ENCODE data around the gene FAM187B.

Gene FAM187B

DNA sequence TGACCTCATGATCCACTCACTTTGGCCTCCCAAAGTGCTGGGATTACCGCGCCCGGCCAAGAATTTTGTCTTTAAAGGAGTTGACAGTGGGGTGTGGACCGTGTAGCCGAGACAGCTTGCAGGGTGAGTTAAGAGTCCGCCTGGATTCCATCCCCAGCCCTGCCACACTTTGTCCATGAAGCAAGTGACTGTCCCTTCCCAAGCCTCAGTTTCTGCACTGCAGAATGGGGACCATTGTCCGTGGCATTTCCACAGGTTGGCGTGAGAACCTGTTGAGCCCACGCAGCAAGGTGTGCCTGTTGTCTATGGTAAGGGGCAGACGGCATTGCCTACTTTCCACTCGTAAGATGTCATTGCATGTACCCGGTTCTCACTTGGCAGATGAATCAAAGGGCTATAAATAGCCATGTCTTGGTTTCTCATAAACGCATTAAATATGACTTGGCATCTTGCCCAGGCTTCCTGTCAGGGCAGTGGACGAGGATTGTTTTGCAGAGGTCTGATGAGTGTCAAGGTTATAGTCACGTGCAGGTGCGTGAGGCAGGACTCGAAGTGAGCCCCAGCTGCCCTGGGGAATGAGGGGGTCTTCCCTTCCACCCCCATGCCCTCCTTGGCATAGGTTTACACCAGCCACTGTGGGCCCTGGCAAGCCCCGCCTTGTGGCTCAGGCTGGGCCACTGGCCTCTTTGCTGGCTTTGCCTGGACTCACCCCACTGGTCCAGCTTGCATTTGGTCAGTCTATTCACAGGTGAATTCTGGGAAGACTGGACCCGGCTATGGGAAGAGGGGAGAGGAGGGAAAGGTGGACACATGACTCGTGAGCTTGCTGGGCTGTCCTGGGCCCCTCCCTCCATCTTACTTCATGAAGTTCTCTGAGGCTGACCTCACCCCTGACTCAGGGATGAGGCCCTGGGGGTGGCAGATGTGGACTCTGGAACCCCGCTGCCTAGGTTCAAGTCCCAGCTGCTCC is 14.6 kb downstream of the FAM187B start:
- no peaks in the 10 kb centered on the region for H3K9me3 ChIP-seq
- TF ChIP-seq, protein P1, sequence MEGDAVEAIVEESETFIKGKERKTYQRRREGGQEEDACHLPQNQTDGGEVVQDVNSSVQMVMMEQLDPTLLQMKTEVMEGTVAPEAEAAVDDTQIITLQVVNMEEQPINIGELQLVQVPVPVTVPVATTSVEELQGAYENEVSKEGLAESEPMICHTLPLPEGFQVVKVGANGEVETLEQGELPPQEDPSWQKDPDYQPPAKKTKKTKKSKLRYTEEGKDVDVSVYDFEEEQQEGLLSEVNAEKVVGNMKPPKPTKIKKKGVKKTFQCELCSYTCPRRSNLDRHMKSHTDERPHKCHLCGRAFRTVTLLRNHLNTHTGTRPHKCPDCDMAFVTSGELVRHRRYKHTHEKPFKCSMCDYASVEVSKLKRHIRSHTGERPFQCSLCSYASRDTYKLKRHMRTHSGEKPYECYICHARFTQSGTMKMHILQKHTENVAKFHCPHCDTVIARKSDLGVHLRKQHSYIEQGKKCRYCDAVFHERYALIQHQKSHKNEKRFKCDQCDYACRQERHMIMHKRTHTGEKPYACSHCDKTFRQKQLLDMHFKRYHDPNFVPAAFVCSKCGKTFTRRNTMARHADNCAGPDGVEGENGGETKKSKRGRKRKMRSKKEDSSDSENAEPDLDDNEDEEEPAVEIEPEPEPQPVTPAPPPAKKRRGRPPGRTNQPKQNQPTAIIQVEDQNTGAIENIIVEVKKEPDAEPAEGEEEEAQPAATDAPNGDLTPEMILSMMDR (IDR thresholded peaks at IDR 0.05) = no peak
- no peak overlapping the region for H3K4me3 ChIP-seq (ENCODE audit: low read depth in 1 of 2, low read length in 1 of 2)
- H3K27me3 ChIP-seq = peaks cover 49% of the 10 kb centered on the region
- H3K4me1 ChIP-seq (ENCODE audit: control insufficient read depth in 1 of 2, insufficient read depth in 1 of 2, low read depth in 1 of 2, low read length in 1 of 2) = peaks cover 0 to 4% of the 10 kb centered on the region in 2 experiments
- H3K27ac ChIP-seq = no peak overlapping the region
- no peaks in the 10 kb centered on the region for H3K36me3 ChIP-seq

DNA sequence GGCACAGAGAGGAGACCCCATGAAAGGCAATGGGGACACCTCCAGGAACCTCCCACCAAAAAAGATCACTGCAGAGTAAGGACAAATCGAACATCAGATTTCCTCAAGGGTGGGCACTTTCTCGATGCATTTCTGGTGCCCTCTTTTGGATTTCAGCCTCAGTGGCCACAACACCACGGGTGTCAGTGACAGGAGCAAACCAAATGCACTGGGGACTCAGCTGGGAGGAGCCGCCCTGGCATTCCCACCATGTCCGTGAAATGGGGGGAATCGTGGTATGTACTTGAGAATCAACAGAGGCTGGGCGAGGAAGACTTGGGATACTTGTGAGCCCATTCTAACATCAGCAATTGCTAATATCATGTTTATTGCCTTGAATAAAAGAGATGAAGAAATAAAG is 16.3 kb downstream of the FAM187B start:
- Histone ChIP-seq H3K36me3 (no peaks in the 10 kb centered on the region), H3K27ac (no peak overlapping the region), H3K27me3 (peaks cover 56% of the 10 kb centered on the region), H3K9me3 (no peaks in the 10 kb centered on the region), H3K4me3 (ENCODE audit: low read depth in 1 of 2, low read length in 1 of 2) (no peak overlapping the region), H3K4me1 (ENCODE audit: control insufficient read depth in 1 of 2, insufficient read depth in 1 of 2, low read depth in 1 of 2, low read length in 1 of 2) (peaks cover 0 to 4% of the 10 kb centered on the region in 2 experiments)
- TF ChIP-seq, protein P1 (IDR thresholded peaks at IDR 0.05) = no peak

DNA sequence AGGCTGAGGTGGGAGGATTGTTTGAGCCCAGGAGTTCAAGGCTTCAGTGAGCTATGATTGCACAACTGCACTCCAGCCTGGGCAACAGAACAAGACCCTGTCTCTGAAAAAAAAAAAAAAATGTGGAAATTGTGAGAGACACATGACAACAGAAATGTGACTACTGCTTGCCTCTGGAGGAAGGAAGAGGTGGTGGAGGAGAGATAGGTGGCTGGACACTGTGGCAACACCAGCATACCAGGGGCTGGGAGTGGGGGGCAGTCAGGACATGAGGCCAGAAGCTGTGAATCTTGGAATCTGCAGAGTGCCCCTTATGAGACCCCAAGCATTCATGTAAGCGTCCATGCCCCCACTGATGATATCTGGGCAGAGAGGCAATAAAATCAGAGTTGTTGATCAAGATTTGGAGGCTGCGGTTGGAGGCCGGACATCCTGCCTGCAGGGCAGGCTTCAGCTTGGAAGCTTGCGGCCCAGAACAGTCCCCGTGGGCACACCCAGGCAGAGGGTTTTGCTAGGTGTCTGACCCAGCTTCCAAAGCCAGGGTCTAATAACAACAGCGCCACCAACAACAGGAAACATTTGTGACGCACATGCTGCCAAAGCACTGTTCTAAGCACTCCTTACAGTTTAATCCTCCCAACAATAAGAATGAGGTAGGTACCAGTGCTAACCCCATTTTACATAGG is 16.9 kb downstream of the FAM187B start:
- no peak overlapping the region for H3K4me3 ChIP-seq (ENCODE audit: low read depth in 1 of 2, low read length in 1 of 2)
- peaks cover 0 to 4% of the 10 kb centered on the region in 2 experiments for H3K4me1 ChIP-seq (ENCODE audit: control insufficient read depth in 1 of 2, insufficient read depth in 1 of 2, low read depth in 1 of 2, low read length in 1 of 2)
- H3K36me3 ChIP-seq = no peaks in the 10 kb centered on the region
- TF ChIP-seq, protein P1 (IDR thresholded peaks at IDR 0.05) = no peak
- H3K27ac ChIP-seq = no peak overlapping the region
- H3K27me3 ChIP-seq = peaks cover 61% of the 10 kb centered on the region
- H3K9me3 ChIP-seq = no peaks in the 10 kb centered on the region

DNA sequence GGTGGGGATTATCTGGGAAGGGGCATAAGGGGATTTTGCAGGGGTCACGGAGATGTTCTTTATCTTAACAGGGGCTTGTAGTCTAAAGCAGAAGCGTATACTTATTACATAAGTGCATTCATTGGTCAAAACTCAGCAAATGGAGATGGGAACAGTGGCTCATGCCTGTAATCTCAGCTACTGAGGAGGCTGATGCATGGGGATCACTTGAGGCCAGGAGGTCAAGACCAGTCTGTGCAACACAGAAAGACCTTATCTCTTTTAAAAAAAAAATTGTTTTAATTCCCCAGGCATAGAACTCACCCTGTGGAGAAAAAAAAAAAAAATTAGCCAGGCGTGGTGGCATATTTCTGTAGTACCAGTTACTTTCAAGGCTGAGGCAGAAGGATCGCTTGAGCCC is 18.9 kb downstream of the FAM187B start:
- peaks cover 8 to 9% of the 10 kb centered on the region in 2 experiments for H3K4me1 ChIP-seq (ENCODE audit: control insufficient read depth in 1 of 2, insufficient read depth in 1 of 2, low read depth in 1 of 2, low read length in 1 of 2)
- H3K27me3 ChIP-seq = peaks cover 58% of the 10 kb centered on the region
- H3K36me3 ChIP-seq = no peaks in the 10 kb centered on the region
- no peaks in the 10 kb centered on the region for H3K9me3 ChIP-seq
- TF ChIP-seq, protein P1 (IDR thresholded peaks at IDR 0.05) = no peak
- no peak overlapping the region for H3K4me3 ChIP-seq (ENCODE audit: low read depth in 1 of 2, low read length in 1 of 2)
- H3K27ac ChIP-seq = no peak overlapping the region

DNA sequence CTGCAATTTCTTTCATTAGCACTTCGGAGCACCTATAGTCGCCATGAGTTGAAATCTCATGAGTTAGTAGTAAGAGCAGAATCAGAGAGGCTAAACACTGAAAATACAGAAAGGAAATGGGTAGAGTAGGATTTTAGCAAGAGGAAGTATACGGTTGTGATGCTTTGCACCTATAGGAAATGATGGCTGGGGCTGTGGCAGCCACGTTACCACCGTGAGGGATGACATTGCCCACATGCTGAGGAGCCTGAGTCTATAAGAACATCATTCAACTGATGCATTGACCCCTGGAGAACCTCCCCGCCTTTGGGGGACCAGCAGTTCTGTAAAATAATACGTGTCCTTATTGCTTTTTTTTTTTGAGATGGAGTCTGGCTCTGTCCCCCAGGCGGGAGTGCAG is 20.4 kb downstream of the FAM187B start:
- no peak overlapping the region for H3K4me3 ChIP-seq (ENCODE audit: low read depth in 1 of 2, low read length in 1 of 2)
- H3K9me3 ChIP-seq = no peaks in the 10 kb centered on the region
- H3K4me1 ChIP-seq (ENCODE audit: control insufficient read depth in 1 of 2, insufficient read depth in 1 of 2, low read depth in 1 of 2, low read length in 1 of 2) = peaks cover 8 to 9% of the 10 kb centered on the region in 2 experiments
- TF ChIP-seq, protein P1 (IDR thresholded peaks at IDR 0.05) = no peak
- H3K27ac ChIP-seq = no peak overlapping the region
- peaks cover 43% of the 10 kb centered on the region for H3K27me3 ChIP-seq
- H3K36me3 ChIP-seq = no peaks in the 10 kb centered on the region

All from neutrophil (primary cell).